ENCODE measurements around the gene ARFGEF3.

GRCh38 chr6:138387577-138388368, 226.0 kb downstream of the ARFGEF3 start:
- TF ChIP-seq CTCF (conservative IDR thresholded peaks at IDR 0.05 in 1 of 2, IDR thresholded peaks at IDR 0.05 in 1 of 2; ENCODE audit: extremely low read depth in 1 of 2, insufficient read depth in 1 of 2, low read depth in 1 of 2, low read length in 2 of 2) (no peak), EZH2 (IDR thresholded peaks at IDR 0.05; ENCODE audit: borderline replicate concordance, low read length) (no peak)
